HEK293T (cell line): ENCODE results near the gene DOLPP1.

Experiments used
- ARNT ChIP-seq: fragments of 450-650 bp; IDR thresholded peaks from 2 replicates; pipeline ENCODE4 v1.6.1; 2017; ENCODE audit warnings: mild to moderate bottlenecking
- BHLHE40 ChIP-seq: fragments of 450-650 bp; IDR thresholded peaks from 2 replicates; pipeline ENCODE4 v1.6.1; 2016; ENCODE audit warnings: mild to moderate bottlenecking, moderate library complexity, borderline replicate concordance
- ELF4 ChIP-seq: fragments of 450-650 bp; IDR thresholded peaks from 2 replicates; pipeline ENCODE4 v1.6.1; 2017; ENCODE audit warnings: antibody characterized with exemption
- FOXA1 ChIP-seq: fragments of 450-650 bp; IDR thresholded peaks from 2 replicates; pipeline ENCODE4 v1.6.1; 2016; ENCODE audit warnings: mild to moderate bottlenecking
- FOXK2 ChIP-seq: fragments of 450-650 bp; IDR thresholded peaks from 2 replicates; pipeline ENCODE4 v1.6.1; 2016; ENCODE audit warnings: mild to moderate bottlenecking
- FOXM1 ChIP-seq: fragments of 450-650 bp; IDR thresholded peaks from 2 replicates; pipeline ENCODE4 v1.6.1; 2017; ENCODE audit warnings: mild to moderate bottlenecking, borderline replicate concordance
- HDGF ChIP-seq: fragments of 450-650 bp; IDR thresholded peaks from 2 replicates; pipeline ENCODE4 v1.6.1; 2017; ENCODE audit warnings: antibody characterized with exemption, borderline replicate concordance
- L3MBTL2 ChIP-seq: fragments of 450-650 bp; conservative IDR thresholded peaks from 2 replicates; pipeline ENCODE4 v1.6.1; 2016; ENCODE audit warnings: mild to moderate bottlenecking
- LEF1 ChIP-seq: fragments of 450-650 bp; IDR thresholded peaks from 2 replicates; pipeline ENCODE4 v1.6.1; 2017; ENCODE audit warnings: mild to moderate bottlenecking, borderline replicate concordance
- NFRKB ChIP-seq: fragments of 450-650 bp; IDR thresholded peaks from 2 replicates; pipeline ENCODE4 v1.6.1; 2016; ENCODE audit warnings: mild to moderate bottlenecking, moderate library complexity
- PKNOX1 ChIP-seq: fragments of 450-650 bp; IDR thresholded peaks from 2 replicates; pipeline ENCODE4 v1.6.1; 2016
- SUZ12 ChIP-seq: fragments of 450-650 bp; IDR thresholded peaks from 2 replicates; pipeline ENCODE4 v1.6.1; 2016; ENCODE audit warnings: mild to moderate bottlenecking
- TARDBP ChIP-seq: fragments of 450-650 bp; IDR thresholded peaks from 2 replicates; pipeline ENCODE4 v1.6.1; 2016

GRCh38 chr9:129031514-129031913 lies 49.4 kb upstream of the DOLPP1 start:
- no peak for TF ChIP-seq SUZ12
- no peak for TF ChIP-seq FOXK2
- no peak for TF ChIP-seq ELF4
- TF ChIP-seq BHLHE40: no peak
- TF ChIP-seq LEF1: no peak
- TF ChIP-seq PKNOX1: no peak
- TF ChIP-seq NFRKB: no peak
- TF ChIP-seq FOXA1: no peak
- no peak for TF ChIP-seq FOXM1
- no peak for TF ChIP-seq L3MBTL2
- TF ChIP-seq ARNT: no peak
- no peak for TF ChIP-seq HDGF
- TF ChIP-seq TARDBP: no peak
